Activated CD8-positive, alpha-beta memory T cell treated with anti-CD3 and anti-CD28 coated beads for 48 hours (primary cell): Measurements from ENCODE around the gene TTC12.

Experiments used
- DNase-seq, 3 experiments: peaks; one replicate each; pipeline ENCODE4 v3.0.0-alpha.2; 2020; ENCODE audit warnings: low read depth in 2 of 3, low spot score in 2 of 3

Gene TTC12, protein sequence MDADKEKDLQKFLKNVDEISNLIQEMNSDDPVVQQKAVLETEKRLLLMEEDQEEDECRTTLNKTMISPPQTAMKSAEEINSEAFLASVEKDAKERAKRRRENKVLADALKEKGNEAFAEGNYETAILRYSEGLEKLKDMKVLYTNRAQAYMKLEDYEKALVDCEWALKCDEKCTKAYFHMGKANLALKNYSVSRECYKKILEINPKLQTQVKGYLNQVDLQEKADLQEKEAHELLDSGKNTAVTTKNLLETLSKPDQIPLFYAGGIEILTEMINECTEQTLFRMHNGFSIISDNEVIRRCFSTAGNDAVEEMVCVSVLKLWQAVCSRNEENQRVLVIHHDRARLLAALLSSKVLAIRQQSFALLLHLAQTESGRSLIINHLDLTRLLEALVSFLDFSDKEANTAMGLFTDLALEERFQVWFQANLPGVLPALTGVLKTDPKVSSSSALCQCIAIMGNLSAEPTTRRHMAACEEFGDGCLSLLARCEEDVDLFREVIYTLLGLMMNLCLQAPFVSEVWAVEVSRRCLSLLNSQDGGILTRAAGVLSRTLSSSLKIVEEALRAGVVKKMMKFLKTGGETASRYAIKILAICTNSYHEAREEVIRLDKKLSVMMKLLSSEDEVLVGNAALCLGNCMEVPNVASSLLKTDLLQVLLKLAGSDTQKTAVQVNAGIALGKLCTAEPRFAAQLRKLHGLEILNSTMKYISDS

DNA sequence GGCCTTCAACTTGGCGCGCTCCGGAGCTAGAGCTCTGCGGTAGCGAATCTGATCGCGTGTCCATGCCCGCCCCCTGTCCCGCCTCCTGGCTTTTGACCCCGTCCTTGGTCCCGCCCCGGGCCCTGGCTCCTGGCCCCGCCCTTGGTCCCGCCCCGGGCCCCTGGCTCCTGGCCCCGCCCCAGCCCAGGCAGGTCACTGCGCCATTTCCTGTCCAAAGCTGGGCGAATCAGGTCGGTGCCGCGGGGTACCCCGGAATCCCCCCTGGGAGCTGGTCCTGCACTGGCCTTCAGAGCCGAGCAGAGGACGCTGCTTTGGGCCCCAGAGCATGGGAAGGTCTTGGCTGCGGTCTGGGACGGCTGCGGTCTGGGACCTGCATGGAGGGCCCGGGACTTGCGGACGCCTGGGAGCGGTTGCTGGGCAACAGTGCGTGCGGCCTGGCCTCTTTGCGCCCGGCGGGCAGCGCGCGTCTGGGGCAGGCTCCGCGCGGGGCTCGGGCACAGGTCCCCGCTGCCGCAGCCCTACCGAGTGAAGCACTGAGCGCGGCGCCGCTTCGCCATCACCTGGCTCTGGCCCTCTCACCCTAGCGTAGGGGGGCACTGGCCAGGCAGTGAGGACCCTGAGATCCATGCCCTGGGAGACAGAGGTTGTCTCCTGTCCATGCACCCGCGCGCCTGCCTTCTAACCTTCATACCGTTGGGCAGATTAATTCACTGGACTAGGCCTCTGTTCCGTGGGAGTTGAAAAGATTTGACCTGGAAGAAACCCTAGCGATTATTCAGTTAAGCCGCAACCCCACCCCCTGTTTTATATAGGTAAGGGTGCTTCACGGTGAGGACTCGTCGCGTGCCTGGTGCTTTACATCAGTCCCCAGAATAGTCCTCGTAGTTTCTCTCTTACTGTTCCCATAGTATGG lies at the start of gene TTC12:
TSS of gene TTC12 (plus strand) at position 195 of the 913 bp plus-strand sequence. CDS start 1,675 bp downstream, outside the sequence.
- DNase-seq: peak; percentile 76 to 92 (median 77)

DNA sequence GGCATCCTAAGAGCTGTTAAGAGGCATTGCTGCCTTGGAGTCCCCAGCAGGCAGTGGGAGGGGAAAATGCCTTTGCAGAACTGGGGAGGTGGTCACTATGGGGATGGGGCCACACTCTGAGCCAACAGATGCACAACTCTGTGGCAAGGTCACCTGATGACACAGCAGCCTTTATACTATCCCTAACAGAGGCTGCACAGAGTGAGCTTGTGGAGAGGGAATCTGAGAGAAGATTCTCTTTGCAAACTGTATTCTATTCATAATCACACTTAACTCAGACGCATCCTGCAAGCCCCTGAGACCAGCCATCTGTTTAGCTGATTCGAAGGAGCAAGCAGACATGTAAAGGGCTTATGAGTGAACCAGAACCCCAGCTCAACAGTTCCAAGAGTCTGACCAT lies 49.0 kb upstream of the TTC12 start:
- no peak for DNase-seq

DNA sequence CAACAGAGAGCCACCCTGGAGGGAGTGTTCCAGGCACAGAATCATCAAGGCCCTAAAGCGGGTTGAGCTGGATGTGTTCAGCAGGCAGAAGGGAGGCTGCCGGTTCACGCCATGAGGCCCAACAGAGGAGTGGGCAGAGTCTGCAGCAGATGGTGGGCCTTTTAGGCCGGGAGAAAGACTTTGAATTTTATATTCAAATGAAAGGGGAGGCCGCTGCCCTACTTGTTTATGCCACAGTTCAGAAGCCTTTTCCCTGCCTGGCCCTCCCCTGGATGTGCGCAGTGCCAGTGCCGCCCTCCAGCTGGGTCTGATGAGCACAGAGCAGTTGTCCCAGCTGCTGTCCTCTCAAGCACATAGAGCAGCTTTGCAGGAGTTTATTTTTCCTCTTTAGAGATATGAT lies 46.9 kb upstream of the TTC12 start:
- DNase-seq: no peak

DNA sequence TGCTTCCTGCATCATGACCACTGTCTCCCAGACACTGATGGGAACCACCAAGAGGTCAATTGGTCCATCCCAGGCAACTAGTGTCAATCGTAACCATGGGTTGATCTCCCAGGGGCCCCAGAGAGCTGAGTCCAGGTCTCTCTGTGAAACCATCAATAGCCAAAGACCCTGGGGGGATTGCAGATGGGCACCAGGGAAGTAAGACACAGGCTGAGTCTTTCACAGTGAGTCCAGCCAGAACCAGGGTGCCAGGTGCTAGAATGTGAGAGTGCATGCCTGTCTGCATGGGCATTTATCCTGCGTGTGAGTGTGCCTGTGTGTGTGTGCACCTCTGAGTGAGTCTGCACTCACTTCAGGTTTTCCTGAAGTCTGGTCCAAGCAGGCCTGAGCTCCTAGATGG lies 45.3 kb upstream of the TTC12 start:
- DNase-seq: no peak

DNA sequence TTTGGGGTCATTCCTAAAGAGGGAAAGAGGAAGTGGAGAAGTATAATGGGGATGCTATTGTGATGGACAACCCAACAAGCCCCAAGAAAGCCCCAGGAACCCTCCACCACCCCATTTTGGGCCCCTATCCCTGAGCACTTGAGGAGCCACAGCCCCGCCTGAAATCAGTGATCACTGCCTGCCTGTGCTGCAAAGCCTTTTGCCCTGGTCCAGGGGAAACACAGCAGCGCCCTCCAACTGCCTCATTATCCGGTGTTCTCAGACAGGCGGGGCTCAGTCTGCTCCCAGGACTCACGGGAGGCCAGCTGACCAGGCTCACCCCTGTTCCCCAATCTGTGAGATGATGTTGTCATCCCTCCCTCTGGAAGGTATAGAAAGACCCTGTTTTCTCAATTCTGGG lies 44.7 kb upstream of the TTC12 start:
- no peak for DNase-seq

DNA sequence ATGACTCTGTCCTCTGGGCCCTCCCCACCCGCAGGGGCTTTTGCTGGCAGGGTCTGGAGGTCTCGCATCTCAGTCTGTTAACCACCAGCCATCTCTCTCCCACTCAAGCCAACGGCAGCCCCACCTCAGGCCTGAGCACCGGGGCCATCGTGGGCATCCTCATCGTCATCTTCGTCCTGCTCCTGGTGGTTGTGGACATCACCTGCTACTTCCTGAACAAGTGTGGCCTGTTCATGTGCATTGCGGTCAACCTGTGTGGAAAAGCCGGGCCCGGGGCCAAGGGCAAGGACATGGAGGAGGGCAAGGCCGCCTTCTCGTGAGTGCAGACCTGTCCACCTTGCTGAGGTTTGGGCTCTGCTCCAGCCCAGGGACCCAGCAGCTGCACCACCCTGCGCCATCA lies 44.3 kb upstream of the TTC12 start:
- DNase-seq: no peak

DNA sequence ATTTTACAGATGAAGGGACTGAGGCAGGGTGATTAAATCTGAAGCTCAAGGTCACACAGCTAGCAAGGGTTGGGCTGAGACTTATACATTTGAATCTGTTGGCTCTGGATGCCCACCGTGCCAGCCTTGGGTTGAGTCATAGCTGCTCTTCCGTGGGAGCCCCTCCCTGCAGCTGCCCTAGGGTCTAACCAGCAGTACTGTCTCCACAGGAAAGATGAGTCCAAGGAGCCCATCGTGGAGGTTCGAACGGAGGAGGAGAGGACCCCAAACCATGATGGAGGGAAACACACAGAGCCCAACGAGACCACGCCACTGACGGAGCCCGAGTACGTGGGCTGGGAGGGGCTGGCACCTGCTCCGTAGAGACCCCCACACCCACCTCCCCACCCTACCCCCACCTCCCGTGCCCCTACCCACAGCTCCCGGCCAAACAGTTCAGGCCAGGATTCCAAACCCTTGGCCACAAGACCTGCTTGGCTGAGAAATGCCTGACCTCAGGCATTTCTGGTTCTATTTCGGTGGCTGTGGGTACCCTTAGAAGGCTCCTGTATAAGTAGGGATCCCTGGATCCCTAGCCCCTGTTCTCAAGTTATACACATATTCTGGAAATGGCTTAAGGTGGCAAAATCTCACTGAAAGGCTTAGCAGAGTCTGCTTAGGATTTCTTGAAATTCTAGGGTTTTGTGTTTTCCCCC lies 42.7 kb upstream of the TTC12 start:
- no peak for DNase-seq

DNA sequence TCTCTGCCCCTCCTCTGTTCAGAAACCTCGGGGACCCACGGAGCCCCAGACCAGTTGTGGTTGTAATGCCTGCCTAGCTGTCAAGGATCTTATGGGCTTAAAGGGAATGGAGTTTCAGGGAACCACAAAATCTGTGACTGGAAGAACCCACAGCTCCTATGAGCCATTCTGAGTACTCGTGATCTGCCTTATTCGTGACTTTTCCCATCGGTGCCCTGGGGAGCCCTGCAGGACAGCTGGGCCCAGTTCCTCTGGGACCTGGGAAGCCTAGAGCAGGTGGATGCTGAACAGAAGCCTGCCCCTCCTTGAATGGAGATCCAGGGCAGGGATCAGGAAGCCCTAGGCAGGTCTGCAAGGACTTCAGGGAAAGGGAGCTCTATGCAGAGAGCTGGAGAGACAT lies 42.1 kb upstream of the TTC12 start:
- no peak for DNase-seq

DNA sequence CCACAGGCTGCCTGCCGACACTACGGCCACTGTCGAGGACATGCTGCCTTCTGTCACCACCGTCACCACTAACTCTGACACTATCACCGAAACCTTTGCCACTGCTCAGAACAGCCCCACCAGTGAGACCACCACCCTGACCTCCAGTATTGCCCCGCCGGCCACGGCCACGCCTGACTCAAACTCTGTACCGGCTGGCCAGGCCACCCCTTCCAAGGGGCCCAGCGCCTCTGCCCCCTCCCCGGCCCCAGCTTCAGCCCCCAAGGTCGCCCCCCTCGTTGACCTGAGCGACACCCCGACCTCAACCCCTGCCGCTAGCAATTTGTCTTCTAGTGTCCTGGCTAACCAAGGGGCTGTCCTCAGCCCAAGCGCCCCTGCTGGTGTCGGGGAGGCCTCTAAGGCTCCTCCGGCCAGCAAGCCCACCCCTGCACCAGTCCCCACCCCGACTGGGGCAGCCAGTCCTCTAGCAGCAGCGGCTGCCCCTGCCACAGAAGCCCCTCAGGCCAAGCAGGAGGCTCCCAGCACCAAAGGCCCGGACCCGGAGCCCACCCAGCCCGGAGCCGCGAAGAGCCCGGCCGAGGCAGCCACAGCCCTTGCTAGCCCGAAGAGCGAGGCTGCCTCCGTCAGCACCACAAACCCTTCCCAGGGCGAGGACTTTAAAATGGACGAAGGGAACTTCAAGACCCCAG lies 41.3 kb upstream of the TTC12 start:
- no peak for DNase-seq

DNA sequence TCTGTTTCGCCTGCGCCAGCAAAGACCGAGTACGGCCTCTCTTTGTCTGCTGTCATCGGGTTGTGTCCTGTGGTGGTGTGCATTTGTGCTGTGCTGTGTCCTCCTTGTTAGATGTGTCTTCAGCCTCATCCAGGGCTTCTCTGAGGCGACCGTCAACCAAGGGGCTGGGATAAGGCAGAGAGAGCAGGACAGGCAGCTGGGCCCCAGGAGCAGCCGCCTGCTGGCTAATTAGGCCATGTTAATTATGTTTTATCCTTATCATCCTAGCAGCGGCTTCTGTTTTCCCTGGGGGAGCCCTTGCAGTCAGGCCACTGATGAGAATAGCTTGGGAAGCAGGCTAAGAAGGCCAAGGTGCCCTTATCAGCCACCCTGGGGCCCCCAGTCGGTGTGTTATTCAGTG lies 40.7 kb upstream of the TTC12 start:
- DNase-seq: no peak

DNA sequence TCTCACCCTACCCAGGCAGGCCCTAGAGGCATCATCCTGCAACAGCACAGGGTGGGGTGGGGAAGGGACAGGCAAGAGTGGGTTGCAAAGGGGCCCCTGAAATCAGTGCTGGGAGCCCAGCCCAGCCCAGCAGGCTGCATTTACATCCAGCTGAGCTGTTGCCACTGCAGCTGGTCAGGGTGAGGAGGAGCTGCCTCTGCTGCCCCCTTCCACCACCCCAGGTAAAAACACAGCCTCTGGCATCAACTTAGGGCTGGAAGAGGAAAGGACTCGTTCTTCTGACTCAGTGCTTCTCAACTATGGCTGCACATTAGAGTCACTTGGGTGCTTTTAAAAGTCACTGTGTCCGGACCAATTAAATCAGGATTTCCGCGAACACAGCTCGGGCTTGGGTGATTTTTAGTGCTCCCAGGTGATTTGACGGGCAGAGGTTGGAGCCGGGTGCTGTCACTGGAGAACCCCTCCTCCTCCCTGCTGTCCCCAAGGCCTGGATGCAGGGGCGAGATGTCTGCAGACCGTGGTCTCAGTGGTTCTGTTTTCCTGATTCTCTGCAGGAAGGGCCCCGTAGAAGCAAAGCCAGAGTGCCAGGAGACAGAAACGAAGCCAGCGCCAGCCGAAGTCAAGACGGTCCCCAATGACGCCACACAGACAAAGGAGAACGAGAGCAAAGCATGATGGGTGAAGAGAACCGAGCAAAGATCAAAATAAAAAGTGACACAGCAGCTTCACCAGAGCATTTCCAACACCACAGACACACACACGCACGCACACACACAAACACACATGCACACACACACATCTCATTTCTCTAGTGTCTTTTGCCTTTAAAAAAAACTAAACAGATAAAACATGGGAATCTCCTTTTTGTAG lies 39.4 kb upstream of the TTC12 start:
- DNase-seq: no peak

DNA sequence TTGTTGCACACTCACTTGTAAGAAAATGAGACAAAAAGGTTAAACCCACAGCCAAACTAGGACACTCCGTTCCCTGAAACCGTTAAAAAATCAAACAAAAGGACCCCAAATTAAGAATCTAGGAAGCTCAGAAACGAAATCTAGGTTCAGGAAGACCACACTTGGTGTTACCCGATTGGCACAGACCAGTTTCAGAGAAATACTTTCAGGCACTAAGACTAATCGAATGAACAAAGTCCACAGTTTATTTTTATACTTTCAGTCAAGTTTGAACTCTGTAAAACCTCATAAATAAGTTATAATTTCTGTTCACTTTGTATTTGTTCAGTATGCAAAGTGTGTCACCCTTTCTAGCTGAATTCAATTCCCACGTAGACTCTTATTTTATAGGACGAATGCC lies 38.8 kb upstream of the TTC12 start:
- no peak for DNase-seq

DNA sequence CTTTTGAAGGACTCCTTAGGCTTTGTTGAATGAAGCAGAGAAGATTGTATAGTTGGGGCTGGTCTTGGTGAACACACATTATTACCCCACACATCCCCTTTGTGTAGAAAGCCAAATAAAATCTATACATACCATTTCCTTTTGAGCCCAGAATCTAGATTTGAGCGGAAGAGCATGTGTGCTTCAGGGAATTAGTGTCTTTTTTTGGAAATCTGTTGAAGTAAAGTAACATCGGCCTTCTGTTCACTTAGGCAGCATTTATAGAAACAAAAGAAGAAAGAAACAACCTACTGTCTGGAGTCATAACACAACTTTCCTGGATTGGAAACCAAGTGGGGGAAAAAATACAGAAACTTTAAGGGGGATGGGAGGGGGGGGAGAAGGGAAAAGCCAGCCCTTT lies 37.9 kb upstream of the TTC12 start:
- DNase-seq: no peak

DNA sequence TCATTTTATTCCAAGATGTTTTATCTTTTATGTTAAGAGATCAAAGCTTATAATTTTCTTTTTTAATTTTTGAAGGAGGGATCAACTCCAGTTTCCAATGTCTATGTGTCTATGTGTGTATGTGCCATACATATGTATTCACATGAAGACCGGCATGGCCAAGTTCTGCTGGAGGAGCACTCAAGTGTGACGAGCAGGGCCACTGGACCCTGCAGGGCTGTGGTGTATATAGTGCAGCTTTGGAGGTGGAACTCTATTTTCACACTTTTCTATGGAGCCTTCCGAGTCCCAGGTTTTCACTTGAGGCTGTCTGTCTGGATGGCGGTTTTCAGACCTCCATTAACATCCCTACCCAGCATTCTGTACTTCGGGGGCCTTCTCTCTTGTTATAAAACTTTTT lies 36.5 kb upstream of the TTC12 start:
- no peak for DNase-seq

DNA sequence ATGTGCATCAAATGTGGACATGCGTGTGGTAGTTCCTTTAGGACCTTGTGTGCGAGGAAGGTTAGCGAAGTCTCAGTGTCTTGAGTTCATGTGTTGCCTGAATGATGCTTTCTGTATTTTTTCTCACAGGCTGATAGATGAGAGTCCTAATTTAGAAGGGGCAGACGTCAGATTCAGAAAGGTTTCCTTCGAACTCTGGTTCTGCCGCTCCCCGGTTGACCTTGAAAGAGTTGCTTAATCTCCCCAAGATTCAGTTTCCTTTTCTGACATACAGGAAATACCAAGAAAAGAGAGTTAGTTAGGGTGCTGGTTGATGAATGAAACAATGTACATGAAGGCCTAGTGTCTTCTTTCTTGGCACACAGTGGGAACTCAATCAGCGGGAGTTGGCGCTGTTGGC lies 35.9 kb upstream of the TTC12 start:
- DNase-seq: no peak

DNA sequence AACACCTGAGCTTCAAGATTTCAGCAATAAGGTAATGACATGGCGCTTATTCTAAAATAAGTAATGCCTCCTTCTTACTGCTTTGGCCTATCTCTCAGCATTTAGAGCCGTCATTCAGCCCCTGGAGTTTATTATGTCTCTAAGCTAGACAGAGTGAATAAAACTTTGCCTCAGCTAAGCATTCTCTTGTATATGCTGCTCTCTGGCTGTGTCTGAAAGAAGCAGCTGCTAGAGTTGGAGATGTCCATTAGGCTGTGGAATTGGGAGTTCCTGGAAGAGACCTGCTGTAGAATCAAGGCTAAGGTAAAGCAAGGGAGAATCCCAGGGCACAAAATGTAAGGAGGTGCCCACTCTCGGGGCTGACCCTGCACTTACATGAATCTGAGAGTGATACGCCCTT lies 35.5 kb upstream of the TTC12 start:
- DNase-seq: no peak

DNA sequence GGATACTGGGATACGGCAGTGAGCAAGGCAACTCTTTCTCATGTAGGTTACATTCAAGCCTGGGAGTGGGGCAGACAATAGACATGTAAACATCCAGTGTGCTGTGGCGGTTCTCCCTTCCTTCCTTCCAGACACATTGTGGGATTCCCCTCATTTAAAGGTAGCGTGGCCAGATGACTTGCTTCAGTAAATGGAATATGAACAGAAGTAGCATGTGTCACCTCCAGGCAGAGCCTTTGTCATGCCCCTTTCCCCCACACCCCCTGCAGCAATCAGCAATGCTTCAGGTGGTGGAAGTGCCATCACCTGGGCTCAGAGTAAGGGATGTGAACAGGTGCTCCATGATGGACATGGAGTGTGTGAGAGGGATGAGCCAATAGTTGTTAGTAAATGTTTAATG lies 34.8 kb upstream of the TTC12 start:
- DNase-seq: no peak

DNA sequence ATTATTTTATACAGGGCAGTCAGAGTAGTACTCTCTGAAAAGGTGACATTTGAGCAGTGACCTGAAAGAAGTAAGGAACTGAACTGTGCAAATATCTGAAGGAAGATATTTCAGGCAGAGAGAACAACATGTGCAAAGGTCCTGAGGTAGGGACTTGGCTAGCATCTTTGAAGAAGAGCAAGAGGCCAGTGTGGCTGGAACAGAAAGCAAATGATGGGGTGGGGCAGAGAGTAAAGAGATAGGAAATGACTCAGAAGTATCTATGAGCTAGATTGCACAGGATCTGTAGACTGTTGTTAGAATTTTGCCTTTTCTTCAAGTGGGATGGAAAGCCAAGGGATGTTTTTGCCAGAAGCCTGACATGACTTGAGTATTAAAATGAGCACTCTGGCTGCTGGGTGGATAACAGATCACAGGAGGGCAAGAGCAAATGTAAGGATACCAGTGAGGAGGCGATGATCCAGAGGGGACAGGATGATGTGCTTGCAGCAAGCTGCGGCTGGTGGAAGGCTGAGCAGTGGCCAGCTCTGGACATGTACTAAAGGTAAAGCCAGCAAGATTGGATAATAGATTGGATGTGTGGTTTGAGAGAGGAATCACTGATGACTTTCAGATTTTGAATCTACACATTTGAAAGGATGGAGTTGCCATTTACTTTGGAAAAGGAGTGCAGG lies 33.2 kb upstream of the TTC12 start:
- DNase-seq: no peak

DNA sequence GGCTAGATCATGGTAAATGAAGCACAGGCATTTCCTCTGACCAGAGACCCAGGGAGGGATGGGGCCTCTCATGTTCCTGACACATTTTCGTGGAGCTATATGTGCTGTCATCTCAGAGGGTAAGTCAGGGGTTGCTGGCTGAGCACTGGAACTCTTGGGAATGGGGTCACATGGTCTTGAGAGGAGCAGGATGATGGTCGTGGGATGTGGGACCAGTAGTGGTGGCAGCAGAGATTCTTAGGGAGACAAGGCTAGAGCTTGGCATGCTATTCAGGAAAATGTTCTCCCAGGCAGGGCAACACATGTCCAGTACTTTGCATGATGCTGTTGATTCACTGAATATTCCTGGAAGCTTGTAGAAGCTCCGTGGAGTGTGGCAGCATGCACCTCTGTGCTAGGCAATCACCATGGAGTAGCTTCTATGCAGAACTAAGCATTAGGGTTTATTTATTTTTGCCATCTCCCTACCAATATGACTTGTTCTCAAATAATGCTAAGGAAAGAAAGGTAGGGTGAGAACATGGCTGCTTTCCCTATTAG lies 31.4 kb upstream of the TTC12 start:
- DNase-seq: no peak
